ENCODE data around the gene PREP.
"Not testable (repeated sequence)": the region's sequence is repeated elsewhere in the genome, so short reads cannot be mapped to it uniquely, and the experiment has no call there.

Gene PREP

DNA sequence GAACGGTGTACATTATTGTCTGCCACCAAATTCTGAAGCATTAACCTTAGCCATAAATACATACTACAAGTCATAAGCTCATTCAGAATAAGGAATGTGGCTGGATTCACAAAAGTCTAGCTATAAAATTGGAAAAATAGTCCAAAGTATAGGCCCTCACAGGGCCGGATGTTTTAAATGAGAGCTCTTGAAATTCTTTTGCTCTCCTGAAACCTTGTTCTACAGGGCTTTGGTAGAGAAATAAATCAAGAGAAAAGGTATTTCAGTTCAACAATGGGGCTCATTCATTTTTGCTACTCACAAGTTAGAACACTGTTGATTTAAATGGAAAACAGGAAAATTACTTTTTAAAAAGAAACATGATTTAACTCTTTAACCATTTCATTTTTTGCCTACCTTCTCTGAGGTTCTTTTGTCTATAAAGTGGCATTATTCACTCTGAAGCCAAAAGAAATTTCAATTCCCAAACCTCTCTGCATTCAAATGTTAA lies 58.0 kb downstream of the PREP start:
- no peak for DNase-seq
- TF ChIP-seq GATA1 (IDR thresholded peaks at IDR 0.05; ENCODE audit: low read depth, low read length): no peak
- no peak for TF ChIP-seq POLR2A (IDR thresholded peaks at IDR 0.05; ENCODE audit: low read length)

DNA sequence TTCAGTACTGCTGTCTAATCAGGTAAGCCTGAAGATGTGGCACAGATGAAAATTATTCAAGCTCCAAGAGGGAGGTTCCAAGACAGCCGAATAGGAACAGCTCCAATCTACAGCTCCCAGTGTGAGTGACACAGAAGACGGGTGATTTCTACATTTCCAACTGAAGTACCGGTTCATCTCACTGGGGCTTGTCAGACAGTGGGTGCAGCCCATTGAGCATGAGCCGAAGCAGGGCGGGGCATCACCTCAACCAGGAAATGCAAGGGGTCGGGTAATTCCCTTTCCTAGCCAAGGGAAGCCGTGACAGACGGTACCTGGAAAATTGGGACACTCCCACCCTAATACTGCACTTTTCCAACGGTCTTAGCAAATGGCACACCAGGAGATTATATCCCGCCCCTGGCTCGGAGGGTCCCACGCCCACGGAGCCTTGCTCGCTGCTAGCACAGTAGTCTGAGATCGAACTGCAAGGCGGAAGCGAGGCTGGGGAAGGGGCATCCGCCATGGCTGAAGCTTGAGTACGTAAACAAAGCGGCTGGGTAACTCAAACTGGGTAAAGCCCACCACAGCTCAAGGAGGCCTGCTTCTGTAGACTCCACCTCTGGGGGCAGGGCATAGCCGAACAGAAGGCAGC lies 64.4 kb downstream of the PREP start:
- DNase-seq: not testable (repeated sequence)

DNA sequence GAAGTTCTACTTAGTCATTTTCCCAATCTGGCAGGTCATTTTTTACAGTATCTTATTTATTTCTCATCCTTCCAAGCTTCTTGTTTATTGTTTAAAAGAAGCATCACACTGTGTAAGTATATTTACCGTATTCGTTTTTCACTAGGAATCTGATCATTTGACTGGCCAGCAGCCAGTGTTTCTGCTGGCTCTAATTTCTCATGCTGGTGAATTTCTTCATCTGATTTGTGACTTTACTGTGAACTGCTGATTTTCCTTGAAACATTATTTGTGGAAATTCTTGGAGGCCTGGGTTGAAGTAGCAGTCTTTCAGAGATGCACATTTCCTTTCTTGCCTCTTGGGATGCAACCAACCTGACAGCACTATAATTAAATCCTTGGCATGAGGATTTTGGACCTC lies 65.9 kb downstream of the PREP start:
- DNase-seq: no peak
- TF ChIP-seq GATA1 (IDR thresholded peaks at IDR 0.05; ENCODE audit: low read depth, low read length) (no peak), POLR2A (IDR thresholded peaks at IDR 0.05; ENCODE audit: low read length) (no peak)

DNA sequence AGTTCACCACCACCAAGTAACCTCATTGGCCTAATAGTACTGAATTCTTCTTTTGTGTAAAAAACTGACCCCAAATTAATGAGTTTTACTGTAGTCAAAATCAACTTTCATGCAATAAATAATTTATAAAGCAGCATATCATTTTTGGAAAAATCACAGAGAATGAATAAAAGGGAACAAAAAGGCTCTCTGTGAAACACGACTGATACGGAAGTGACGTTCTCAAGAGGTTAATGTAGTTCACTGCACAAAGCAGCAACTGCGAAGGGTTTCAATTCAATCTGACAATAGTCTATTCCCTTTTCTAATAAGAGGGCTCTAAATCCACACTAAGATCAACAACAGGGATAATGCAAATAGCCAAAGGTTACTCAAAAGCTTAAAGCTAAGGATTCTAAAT lies 70.3 kb downstream of the PREP start:
- TF ChIP-seq POLR2A (IDR thresholded peaks at IDR 0.05; ENCODE audit: low read length): no peak
- TF ChIP-seq GATA1 (IDR thresholded peaks at IDR 0.05; ENCODE audit: low read depth, low read length): no peak
- no peak for DNase-seq

DNA sequence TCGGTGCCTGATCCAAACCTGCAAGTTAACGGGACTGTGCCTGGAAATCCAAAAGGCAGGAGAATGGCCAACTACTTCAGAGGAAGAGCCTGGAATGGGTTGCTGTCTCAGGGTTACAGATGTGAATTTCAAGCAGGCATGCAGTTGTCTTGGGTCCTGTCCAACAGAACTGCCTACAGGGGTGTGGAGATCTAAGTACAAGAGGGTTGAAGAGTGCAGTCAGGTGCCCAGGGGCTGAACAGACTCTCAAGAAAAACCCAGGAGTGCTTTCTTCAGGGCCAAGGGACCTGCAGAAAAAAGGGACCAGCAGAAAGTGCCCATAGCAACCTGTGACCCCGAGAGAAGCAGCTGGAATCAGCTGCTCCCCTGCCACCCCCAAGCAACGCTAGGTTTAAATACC lies 71.0 kb downstream of the PREP start:
- DNase-seq: no peak
- no peak for TF ChIP-seq GATA1 (IDR thresholded peaks at IDR 0.05; ENCODE audit: low read depth, low read length)
- no peak for TF ChIP-seq POLR2A (IDR thresholded peaks at IDR 0.05; ENCODE audit: low read length)

DNA sequence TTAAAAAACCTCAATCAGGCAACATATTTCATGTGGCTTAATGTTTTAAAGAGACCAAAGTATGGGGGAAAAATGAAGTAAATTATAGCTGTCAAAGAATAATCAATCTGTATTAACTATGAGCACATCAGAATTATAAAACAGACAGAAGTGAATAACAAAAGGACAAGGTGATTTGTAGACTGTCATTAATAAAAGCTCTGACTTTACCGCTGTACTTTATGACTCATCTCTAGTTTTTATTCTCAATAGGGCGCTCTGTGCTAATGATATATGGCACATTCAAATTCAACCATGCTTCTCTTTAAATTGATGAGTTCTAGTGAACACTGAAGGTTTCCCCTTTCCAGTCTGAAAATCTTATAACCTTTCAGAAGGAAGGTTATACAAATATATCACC lies 72.0 kb downstream of the PREP start:
- TF ChIP-seq GATA1 (IDR thresholded peaks at IDR 0.05; ENCODE audit: low read depth, low read length) (no peak), POLR2A (IDR thresholded peaks at IDR 0.05; ENCODE audit: low read length) (no peak)
- DNase-seq: no peak

DNA sequence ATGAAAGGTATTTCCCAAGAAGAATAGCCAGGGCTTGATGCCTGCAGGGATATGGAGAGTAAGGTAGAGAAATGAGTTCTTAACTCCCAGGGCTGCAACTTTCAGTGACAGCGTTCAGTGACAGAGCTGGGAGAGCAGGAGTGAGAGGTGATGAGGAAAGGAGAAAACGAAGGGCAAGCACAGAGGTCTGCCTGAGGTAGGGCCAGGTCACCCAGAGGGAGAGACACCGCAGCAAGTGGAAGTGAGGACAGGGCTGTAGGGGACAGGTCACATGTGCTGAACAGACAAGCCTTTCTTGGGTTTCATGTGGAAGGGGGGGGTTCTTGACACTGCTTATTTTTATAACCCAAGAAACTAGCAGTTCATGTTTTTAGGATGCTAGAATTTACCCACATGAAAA lies 72.5 kb downstream of the PREP start:
- TF ChIP-seq POLR2A (IDR thresholded peaks at IDR 0.05; ENCODE audit: low read length) (no peak), GATA1 (IDR thresholded peaks at IDR 0.05; ENCODE audit: low read depth, low read length) (no peak)
- DNase-seq: no peak

DNA sequence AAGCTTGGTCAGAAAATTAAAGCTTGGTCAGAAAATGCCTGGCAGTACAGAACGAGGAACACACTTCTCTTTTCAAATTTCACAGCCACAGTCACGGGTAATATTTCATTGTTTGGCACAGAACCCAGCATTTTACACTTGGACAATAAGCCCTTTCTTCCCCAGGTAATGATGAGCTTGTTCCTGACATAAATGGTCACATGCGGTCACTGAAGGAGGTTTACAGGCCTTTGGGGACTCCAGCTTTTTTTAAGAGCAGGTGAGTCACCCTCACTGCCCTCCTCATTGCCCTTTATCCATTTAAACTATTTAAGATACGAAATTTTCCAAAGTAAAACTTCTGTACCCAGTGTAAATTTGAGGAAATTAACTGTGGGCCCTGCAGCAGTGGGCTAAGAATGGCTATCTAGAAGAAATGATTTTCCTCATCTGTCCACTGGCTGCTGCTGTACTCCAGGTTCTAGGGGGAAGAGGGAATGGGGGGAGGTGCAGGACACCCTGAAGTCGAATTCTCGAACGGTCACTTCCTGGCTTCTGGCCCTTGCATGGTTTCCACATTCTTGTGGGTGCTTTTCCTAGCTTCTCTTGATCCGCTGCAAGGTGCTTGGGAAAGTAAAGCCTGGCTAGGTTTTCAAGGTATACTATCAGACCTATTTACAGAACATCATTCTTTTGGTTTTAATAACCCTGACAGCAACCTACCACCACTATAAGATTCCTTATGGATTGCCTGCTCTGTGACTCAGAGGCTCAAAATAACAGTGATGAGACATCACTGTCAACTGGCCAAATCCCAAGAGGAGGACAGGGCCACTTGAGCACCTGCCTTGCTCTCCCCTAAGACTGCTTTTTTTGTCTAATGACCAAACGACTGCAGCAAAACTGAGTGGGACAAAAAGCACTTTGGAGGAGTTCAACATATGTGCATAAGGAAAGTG lies 75.8 kb downstream of the PREP start:
- DNase-seq: no peak
- TF ChIP-seq GATA1 (IDR thresholded peaks at IDR 0.05; ENCODE audit: low read depth, low read length) (no peak), POLR2A (IDR thresholded peaks at IDR 0.05; ENCODE audit: low read length) (no peak)

DNA sequence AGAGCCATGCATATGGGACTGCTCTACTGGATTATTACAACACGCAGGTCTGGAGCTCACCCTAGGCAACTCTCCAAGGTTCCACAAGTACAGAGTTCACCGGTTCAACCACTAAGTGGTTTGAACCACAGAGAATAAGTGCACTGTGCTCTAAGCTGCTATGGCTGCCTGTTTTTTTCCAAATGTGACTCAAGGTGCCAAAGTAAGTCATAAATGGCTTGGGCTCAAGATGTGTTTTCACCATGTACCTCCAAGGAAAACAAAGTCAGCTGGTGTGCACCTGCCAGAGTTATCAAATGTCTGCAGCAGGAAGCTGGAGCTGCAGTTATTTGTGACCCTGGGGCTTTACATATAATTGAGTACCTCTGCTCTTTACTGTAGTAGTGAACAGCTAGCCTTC lies 76.7 kb downstream of the PREP start:
- no peak for DNase-seq
- no peak for TF ChIP-seq POLR2A (IDR thresholded peaks at IDR 0.05; ENCODE audit: low read length)
- TF ChIP-seq GATA1 (IDR thresholded peaks at IDR 0.05; ENCODE audit: low read depth, low read length): no peak

DNA sequence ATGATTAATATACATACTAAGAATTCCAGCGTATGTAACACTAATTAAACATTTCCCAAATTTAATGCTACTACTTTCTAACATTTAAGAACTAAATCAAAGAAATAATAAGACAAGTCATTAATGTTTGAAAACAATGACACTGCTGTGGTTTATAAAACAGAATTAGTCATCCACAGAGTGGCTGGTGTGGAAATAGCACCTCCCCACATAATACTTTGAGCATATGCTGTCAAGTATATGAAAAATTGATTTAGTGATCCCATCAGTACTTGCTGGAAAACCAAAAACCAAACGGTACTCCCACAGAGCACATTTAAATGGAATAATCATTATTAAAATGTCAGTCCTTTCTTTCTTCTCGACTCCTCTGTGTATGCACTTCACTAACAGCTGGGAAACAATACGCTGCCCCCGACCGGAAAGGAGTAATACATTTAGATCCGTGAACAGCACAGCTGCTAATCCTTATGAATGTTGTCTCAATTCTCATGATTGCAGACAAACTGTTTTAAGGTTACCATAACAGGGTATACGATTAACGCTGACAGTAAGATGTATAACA lies 78.4 kb downstream of the PREP start:
- DNase-seq: no peak

DNA sequence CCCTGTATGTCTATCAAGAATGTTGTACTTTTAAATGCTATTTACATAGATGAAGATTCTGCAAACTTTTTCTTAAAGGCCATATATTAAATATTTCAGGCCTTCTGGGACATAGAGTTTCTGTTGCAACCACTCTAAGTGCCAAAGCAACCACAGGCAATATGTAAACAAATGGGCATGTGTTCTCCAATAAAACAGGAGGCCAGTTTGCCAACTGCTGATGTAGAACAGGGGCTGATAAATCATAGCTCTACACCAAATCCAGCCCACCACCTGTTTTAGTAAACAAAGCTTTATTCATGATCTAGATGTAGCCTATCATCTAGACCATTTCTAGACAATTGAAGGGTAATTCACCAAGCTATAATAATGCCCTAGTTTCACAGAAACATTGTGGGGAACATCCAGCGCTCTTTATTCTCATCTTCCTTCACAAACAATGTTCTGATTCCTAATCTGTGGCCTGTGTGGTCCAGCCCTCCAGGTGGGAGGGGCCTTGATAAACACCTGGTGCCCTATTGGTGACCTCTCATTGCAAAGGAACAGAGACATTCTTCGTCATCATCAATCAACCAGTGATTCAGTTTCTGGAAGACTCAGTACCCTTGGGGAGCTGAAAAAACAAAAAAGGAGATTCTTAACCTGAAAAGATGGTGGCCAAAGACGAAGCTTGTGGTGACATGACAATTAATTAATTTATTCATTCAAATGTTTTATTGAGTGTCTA lies 80.2 kb downstream of the PREP start:
- no peak for TF ChIP-seq POLR2A (IDR thresholded peaks at IDR 0.05; ENCODE audit: low read length)
- no peak for TF ChIP-seq GATA1 (IDR thresholded peaks at IDR 0.05; ENCODE audit: low read depth, low read length)
- DNase-seq: no peak

More for the DNA sequence above, 78.4 kb downstream of the PREP start:
- no peak for TF ChIP-seq POLR2A (IDR thresholded peaks at IDR 0.05; ENCODE audit: low read length)
- TF ChIP-seq GATA1 (IDR thresholded peaks at IDR 0.05; ENCODE audit: low read depth, low read length): no peak

DNA sequence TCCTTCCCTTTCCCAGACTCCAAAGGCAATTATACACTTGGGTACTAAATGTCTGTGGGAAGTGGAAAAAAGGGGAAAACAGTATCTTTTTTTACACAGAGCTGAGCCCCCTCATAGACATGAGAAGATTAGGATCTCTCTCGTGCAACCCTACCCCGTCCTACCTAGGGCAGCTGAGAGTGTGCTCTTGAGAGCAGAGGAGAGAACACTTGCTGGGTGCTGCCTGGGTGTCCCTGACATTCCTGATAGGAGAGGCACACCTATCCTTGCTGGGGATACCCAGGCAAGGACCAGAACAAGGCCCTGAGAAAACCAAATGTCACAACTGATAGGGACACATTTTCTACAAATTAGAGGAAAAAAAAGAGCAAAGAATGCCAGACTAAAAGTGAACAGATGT lies 81.2 kb downstream of the PREP start:
- TF ChIP-seq POLR2A (IDR thresholded peaks at IDR 0.05; ENCODE audit: low read length): no peak
- TF ChIP-seq GATA1 (IDR thresholded peaks at IDR 0.05; ENCODE audit: low read depth, low read length): no peak

DNA sequence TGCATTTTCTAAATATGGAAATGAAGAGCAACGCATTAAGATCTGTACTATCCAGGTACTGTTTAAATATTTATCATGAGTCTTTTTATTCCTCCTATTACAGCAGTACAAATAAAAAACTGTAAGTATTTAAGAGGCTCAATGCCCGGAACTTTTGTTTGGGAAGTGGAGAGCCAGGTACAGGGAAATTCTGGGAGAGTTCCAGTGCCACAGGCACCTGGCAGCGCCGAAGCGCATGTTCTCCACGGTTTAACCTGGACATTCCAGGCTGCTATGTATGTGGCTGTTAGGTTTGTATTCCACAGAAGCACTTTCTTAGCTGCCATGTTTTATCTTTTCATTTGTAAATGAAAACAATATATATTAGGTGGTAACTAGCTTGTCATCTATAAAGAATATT lies 81.7 kb downstream of the PREP start:
- no peak for DNase-seq
- no peak for TF ChIP-seq POLR2A (IDR thresholded peaks at IDR 0.05; ENCODE audit: low read length)
- no peak for TF ChIP-seq GATA1 (IDR thresholded peaks at IDR 0.05; ENCODE audit: low read depth, low read length)

More for the DNA sequence above, 81.2 kb downstream of the PREP start:
- no peak for DNase-seq

DNA sequence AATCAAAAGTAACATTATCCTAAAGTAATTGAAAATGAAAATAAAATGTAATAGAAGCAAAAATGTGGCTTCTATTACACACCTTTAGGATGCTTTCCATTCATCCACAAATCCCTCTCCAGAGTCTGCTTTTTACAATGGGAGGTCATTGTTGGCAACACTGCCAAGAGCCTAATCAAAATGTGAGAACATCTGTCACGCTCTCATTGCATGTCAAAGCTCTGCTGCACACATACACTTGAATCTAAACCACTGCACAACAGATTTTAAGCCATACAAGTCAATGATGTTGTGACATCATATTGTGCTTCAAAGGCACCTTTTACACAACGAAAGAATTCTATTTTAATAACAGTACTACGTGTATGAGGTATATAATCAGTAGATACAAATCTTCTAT lies 82.1 kb downstream of the PREP start:
- TF ChIP-seq POLR2A (IDR thresholded peaks at IDR 0.05; ENCODE audit: low read length) (no peak), GATA1 (IDR thresholded peaks at IDR 0.05; ENCODE audit: low read depth, low read length) (no peak)
- DNase-seq: no peak
